ENCODE measurements around the gene KRTAP19-4.

GRCh38 chr21:30541764-30542163, 44.8 kb upstream of the KRTAP19-4 start, which contains the start of gene KRTAP19-6:
- TF ChIP-seq POLR2AphosphoS5 (IDR thresholded peaks at IDR 0.05) (no peak), CTCF (IDR thresholded peaks at IDR 0.05) (no peak), POLR2A (IDR thresholded peaks at IDR 0.05; ENCODE audit: low read depth) (no peak)

Measured in esophagus muscularis mucosa (tissue), 3 donors.